ENCODE results near the gene SNX17.

SNX17 gene

DNA sequence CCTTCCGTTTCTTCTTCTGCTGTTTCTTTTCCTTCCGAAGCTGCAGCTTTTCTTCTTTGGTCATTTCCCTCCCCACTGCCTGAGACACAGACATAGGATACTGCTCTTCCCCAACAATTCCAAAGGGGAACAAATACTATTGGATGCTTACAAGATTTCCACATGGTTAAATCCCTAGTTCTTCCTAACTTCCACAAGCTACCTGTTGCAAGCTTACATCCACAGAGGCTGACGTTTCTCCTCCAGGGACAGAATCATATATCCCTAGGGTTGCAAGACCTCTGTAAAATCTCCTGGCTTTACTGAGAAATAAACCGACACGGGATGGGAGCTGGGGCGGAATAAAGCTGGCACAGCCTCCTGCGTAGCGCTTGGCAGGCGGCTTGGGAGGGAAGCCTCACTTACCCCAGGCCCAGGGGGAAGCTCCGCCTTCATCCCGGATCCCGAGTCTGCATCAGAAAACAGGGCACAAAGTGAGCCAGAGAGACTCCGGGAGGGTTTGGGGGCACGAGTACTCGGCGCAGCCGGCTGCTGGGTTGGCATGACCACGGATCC lies 868 bp upstream of the SNX17 start:
- peak; percentile 46 to 65 for DNase-seq

- peak in 1 of 2 experiments; percentile 60 for DNase-seq
Observed at GRCh38 chr2:27370816-27371620, 602 bp downstream of the SNX17 start.

DNA sequence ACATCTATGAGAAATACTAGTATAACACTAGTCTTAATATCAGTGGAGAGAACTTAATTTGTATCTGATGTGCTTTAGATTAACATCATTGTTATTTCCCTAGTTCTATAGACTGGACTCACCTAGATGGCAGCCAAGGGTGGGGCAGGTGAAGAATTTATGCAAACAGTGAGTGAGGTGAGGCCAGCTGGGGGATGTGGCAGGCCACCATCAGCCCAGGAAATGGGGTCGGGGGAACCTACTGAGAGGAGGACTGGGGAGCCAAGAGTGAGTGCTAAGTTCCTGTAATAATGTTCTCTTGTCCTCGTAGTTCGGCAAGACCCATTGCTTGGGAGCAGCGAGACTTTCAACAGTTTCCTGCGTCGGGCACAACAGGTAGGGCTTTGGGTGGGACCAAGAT lies 2.5 kb downstream of the SNX17 start:
- no peak for DNase-seq

- DNase-seq = no peak
Observed at GRCh38 chr2:27373567-27373966, 3.2 kb downstream of the SNX17 start.

DNA sequence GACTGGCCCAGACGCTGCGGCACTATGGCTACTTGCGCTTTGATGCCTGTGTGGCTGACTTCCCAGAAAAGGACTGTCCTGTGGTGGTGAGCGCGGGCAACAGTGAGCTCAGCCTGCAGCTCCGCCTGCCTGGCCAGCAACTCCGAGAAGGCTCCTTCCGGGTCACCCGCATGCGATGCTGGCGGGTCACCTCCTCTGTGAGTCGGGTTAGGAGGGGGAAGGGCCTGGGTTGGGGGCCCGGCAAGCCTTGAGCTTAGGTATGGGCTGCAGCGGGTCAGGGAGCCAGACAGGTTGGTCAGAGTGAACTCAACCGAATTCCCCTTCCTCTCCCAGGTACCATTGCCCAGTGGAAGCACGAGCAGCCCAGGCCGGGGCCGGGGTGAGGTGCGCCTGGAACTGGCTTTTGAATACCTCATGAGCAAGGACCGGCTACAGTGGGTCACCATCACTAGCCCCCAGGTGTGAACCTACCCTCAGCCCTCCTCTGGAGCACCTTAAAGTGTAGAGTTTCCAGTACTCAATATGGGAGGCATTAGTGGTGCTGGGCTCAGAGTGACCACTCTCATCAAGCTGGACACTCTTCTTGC lies 5.2 kb downstream of the SNX17 start:
- DNase-seq = no peak

DNA sequence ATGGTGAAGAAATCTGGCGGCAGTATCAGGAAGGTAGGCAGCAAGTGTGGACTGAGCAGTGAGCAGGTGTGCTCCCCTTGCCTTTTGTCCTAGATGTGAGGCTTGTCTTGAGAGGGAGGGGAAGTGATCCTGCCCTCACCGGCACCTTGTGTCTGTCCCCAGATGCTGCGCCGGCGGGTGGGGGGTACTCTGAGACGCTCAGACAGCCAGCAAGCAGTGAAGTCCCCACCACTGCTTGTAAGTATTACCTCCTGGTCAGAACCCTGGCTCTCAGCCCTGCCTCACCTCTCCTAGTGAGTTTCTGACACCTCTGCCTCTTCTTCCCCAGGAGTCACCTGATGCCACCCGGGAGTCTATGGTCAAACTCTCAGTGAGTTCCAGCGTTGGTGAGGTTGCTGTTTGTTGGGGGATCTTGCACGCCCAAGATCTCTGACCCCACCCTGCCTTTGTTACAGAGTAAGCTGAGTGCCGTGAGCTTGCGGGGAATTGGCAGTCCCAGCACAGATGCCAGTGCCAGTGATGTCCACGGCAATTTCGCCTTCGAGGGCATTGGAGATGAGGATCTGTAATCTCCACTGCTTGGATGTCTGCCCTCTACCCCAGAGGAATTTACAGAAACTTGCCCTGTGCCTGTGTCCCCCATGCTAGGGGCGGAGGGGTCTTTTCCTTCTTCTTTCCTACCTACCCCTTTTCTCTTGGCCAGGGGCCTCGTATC lies 5.9 kb downstream of the SNX17 start:
- DNase-seq = no peak

DNA sequence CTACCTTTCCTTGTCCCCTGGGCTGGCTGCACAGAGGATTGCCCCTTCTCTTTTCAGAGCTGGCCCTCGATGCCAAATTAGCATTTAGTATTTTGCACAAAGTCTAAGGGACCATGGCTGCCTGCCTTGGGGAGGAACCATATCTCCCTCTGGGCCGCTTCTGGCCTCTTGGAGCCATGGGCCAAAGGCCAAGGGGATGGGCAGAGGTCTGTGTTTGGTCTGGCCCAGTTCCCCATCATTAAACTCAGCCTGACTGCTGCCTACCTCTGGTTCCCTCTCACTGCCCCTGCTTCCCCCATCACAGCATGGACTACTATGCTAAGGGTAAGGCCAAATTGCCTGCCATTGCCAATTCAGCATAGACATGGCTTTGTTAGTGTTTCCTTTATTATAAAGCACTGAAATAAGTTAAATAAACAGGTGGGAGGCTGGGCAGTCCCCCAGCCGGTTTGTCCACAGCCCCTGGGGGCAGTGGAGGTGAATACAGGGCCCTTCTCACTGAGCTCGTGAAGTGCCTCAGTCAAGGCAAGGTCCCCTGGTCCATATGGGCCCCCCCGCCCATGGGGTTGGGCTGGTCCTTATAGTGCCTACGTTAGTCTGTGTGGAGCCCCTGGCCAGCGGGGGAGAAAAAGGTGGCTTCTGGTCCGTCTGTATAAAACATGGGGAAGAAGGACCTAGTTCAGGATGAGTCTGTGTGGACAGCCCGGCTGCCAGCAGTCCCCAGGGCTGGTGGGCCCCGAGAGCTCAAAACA lies 6.6 kb downstream of the SNX17 start:
- no peak for DNase-seq

DNA sequence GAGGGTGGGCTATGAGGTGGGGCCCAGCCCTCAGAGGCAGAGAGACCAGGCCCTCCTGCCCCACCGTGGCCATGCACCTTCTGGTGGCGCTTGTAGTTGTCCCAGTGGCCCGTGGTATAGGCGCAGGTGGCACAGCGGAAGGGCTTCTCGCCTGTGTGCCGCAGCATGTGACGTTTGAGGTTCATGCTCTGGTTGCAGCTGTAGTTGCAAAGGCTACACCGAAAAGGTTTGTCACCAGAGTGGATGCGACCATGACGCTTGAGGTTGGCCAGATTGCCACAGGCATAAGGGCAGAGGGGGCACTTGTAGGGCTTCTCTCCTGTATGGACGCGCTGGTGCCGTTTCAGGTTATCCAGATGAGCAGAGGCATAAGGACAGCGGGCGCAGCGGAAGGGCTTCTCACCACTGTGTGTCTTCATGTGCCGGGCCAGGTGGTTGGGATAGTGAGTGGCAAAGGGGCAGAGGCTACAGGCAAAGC lies 7.2 kb downstream of the SNX17 start:
- no peak for DNase-seq

- DNase-seq = no peak
Observed at GRCh38 chr2:27378096-27378808, 7.8 kb downstream of the SNX17 start.

DNA sequence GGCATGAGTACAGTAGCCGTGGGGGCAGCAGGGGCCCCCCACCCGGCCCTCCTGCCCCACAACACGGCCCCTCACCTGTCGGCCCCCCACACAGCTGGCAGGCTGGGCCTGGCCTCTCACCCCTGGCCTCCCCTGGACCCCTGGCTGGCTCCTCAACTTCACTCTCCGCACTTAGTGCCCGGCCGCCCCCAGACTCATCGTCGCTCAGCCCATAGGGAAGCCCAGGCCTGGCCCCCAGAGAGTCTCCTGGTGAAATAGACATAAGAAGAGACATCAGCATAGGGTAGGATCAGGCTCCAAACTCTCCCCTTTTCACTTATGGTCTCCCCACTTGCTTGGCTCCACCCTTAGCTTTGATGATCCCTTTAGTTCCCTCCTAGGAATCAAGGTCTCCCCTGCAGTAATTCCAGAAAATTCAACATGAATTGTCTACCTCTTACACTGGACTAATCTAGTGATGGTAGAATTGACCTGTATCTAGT lies 8.4 kb downstream of the SNX17 start:
- DNase-seq = no peak

DNA sequence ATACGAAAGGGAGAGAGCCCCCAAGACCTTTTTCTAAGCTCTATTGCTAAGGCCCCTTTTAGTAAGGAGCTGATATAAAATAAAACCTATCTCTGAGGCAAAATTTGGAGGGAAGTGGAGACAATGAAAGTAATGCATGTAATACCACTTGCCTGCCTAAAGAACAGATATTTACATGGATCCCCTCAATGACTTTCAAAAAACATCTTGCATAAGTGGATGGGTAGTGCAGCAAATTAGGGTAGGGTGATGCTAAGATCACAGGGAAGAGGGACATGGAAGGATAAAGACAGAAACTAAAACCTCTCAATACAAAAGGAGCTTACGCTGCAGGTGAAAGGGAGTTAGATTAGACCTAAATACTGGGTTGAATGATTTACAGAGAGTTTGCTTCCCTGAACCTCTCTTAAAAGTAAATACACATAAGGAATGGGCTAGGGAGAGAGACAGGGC lies 9.0 kb downstream of the SNX17 start:
- DNase-seq = no peak

DNA sequence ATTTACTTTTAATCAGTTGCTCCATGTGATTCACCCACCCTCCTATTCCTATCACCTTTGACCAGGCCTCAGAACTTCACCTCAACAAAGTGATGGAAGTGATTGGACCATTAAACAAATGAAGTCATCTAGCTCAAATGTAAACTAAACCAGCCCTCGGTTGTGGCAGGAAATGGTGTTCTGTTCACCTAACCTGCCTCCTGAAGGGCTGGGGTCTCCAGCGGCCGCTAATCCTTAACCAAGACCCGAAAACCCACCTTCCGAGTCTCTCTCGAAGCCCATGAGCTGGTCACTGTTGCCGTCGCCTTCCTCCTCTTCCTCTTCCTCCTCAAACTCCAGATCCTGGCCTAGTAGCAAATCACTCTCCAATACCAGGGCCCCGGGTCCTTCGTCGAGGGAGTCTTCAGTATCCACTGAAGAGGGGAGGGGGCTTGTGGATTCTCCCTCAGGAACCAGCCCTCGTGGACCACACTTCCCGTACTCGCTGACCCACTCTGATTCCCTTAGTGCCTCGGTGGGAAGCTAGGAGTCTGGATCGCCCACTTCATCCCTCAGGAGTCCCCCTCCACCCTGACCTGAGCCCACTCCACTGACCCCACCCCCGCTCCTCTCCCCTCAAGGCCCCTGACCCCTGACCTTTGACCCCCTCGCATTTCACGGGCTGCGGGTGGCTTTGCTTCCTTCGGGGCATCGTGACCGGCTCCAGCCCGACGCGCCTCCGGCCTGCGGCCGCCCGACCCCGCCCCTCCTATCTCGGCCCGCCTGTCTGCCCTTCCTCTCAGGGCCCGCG lies 9.6 kb downstream of the SNX17 start:
- DNase-seq = peak in 1 of 2 experiments; percentile 46

DNA sequence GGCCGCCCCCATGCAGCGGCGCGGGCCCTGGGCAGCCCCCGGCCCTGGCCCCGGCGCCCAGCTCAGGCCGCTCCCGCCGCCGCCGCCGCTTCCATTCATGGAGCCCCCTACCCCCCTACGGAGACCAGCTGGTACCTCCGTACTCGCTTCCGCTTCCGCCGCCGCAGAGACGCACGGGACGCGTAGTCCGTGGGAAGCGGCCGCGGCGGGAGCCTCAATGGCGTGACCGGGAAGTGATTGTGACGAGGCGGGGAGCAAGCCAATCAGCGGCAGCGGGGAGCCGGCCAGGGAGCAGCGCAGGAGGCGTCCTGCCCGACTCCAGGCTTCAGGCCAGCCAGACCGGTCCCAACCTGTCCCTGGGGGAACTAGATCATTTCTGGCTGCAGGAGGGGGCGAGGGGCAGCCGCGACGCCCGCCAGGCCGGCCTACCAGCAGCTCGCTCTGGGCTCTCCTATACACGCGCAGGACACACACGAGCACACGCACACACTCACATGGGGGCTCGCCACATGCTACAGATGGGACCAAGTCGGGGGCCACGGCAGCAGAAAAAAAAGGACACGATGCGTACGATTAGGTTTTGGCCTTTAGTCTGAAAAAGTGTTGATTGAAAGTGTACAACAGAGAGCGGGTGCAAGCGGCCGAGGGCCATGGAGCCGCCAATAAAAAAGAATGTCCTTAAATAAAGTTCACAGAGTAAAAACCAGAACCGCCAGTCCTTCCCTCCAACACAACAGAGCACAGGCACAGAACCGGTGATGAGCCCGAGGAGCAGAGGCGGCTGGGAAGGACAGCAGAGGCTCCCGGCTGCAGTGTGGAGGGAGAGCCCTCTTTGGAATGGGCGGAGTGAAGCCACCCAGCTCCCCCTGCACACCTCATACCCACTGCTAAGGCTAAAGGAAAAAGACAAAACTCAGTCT lies 10.5 kb downstream of the SNX17 start, which contains the start of gene ZNF513:
Gene ZNF513, minus strand, starts transcription at position 109 of the 920 bp plus-strand sequence. CDS start 208 bp downstream, outside the sequence.
- peak; percentile 97 to 98 for DNase-seq

GRCh38 chr2:27381577-27382181 lies 11.3 kb downstream of the SNX17 start:
- DNase-seq = no peak

DNA sequence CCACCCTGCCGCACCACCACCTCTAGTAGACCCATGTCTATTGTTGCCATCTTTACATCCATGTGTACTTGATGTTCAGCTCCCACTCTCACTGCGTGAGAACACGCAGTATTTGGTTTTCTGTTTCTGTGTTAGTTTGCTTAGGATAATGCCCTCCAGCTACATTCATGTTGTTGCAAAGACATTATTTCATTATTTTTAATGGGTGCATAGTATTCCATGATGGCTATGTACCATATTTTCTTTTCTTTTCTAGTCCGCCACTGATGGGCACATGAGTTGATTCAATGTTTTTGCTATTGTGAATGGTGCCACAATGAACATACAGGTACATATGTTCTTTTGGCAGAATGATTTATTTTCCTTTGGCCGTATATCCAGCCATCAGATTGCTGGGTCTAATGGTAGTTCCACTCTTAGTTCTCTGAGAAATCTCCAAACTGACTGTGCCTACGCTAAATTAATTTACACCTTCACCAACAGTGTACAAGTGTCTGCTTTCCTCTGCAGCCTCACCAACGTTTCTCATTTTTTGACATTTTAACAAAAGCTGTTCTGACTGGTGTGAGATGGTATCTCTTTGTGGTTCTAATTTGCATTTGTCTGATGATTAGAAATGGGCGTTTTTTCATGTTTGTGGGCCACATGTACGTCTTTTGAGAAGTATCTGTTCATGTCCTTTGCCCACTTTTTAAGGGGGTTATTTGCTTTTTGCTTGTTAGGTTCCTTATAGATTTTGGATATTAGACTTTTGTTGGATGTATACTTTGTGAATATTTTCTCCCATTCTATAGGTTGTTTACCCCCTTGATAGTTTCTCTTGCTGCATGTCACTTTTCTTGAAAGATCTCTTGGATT lies 20.6 kb downstream of the SNX17 start:
- no peak for DNase-seq

- DNase-seq = no peak
Observed at GRCh38 chr2:27393225-27393624, 22.8 kb downstream of the SNX17 start.

DNA sequence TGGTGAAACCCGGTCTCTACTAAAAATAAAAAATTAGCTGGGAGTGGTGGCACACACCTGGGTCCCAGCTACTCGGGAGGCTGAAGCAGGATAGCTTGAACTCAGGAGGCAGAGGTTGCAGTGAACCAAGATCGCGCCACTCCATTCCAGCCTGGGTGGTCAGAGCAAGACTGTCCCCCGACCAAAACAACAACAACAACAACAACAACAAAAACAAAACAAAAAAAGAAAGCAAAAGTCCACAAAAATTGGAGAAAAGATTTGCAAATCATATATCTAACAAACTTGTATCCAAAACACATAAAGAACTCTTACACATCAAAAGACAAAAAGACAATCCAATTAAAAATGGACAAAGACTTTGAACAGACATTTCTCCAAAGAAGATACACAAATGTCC lies 28.5 kb downstream of the SNX17 start:
- no peak for DNase-seq
